Measurements from ENCODE around the gene IL20RA. TPM values are rescaled to one million over a fixed set of nuclear protein-coding genes. Genes with fewer than 3 reads are reported as not detected.

The IL20RA gene
- total RNA-seq: not detected in 2 replicates

GRCh38 chr6:137044366-137045221 is at the start of gene IL20RA:
TSS of gene IL20RA (minus strand) at chr6:137044965. CDS start at chr6:137044728, 237 bp downstream.

Other genes with a start within 250 kb of the IL20RA start
- gene PEX7, start 222.4 kb downstream of the IL20RA start, total RNA-seq: 5.2 and 6.9 TPM in 2 replicates
- gene SLC35D3, start 122.7 kb downstream of the IL20RA start, total RNA-seq: not detected in 2 replicates
- not detected in 2 replicates for gene IL22RA2, start 128.7 kb upstream of the IL20RA start, total RNA-seq
- gene IFNGR1, start 174.4 kb upstream of the IL20RA start, total RNA-seq: 59.1 and 85.2 TPM in 2 replicates